RPMI7951 (cell line): ENCODE data around the gene MICALL2. TPM values are rescaled to one million over a fixed set of nuclear protein-coding genes. Genes with fewer than 3 reads are reported as not detected.

Experiments
- DNase-seq: peaks from one replicate; pipeline ENCODE4 v3.0.0-alpha.2; 2012; ENCODE audit warnings: low read depth
- total RNA-seq: library from RNA; depleted of rRNA; stranded (reverse); fragments of >200 nt; shearing (Covaris generic); gene quantifications from 2 replicates; pipeline ENCODE4 v1.2.3, GENCODE V29; 2014

Gene MICALL2
- total RNA-seq, 1 experiment from 2014 or later = 16.0 TPM

- DNase-seq = no peak
Measured at GRCh38 chr7:1468203-1468602, 8.9 kb upstream of the MICALL2 start.

- peak; percentile 63 for DNase-seq
Measured at GRCh38 chr7:1466524-1467271, 7.4 kb upstream of the MICALL2 start.

DNA sequence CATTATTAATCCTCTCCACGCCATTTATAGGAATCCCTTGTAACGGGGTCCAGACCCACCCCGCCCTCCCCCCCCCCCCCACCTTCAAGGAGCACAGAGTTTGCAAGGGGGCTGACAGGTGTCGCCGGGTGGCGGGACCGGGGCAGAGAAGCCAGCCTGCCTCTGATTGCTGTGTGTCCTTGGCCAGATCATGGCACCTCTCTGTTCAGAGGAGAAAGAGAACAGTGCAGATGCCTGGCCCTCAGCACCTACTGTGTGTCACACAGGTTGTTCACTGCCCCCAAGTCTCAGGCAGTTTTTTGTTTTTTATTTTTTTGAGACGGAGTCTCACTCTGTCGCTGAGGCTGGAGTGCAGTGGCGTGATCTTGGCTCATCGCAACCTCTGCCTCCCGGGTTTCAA, 5.4 kb upstream of the MICALL2 start:
- no peak for DNase-seq

DNA sequence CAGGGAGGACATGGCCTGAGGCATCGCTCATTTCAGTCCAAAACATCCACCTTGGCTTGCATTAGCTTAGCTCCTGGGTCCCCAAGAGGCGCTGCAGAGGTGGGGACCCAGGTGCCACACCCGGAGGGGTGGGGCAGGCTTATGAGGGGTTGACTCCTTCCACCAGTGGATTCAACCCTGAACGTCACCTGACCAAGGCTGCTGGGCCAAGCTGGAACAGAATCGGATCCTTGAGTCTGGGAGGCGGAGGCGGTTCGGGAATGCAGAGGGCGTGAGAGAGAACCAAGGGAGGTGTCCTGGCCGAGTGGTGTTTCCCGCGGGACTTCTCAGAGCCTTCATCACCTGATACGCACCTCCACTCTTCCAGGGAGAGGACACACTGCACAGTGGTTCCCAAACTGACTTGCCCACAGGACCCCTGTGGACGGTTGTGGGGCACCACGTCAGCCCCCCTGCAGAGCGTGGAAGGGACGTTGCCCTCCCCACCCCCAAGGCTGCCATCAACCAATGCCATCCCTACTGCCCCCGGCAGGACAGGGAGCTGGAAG, 4.5 kb upstream of the MICALL2 start:
- DNase-seq = no peak

- DNase-seq = no peak
Measured at GRCh38 chr7:1461646-1462375, 2.5 kb upstream of the MICALL2 start.

DNA sequence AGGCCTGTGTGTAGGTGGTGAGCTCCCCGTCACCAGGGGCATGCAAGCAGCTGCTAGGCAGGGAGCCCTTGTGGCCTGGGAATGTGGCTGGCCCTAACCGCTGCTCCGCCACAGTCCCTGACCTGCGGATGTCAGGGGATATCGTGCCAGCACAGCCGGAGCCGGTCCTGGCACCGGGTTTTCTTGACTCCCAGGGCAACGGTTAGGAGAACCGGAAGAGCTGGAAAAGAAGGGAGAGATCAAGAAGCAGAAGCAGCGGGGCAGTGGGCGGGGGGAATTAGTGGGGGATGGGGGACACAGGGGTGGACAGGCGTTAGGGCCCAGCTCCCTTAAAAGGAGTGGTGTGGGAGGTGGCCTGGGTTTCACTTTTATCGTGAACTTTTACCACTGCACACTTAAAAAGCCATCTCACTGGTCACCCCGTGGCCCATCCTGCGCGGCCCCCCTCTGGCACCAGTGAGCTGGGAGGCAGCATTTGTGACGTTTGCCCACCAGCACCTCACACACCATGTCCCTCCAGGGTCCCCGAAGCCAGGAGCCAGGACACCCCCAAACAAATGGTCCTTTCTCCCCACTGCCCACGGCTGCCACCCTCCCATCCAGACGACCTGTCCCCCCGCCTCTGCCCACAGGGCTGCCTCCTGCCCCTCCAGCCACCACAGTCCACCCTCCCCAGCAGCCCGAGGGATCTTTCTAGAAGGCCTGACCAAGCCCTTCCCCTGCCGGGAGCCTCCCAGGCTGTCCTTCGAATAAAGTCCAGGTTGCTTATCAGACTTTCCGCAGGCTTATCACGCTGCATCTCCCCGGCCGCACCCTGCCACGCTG, 1.8 kb upstream of the MICALL2 start:
- DNase-seq = peak; percentile 86

DNA sequence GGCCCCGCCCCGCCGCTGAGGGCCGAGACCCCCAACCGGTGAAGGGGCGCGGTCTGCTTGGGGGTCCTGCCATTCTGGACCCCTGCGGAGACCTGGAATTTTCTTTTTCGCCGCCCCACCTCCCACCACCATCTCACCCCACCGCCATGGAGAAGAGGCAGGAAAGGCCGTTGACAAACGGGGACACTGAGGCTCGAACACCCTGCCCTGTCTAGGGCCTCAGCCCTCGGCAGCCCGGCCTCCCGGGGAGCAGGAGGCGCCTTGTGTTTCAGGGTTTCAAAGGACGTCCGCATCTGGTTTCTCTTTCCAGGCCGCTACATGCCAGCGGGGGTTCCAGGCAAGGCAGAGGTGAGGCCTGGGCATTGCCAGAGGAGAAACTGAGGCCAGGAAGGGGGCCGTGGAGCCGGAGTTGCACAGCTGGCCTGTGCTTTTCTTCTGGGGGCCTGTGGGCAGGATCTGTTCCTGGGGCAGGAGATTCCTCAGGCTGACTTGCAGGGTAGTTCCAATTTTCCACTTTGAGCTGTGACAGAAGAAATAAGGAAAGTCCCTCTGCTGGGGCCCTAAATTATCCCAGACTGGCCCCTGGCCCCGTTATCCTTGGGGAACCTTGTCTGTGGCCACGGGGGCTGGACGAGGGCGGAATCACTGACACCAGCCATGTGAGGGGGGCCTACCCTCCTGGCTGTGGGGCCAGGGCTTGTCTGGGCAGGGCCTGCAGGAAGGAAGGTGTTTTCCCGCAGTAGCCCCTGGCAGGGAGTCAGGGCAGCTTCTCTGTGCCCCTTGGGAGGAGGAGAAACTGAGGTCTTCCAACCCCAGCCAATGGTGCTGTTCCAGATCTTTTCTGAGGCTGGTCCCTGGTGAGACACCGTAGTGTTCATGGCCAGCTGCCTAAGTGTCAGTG, 900 bp upstream of the MICALL2 start:
- peak; percentile 26 for DNase-seq

DNA sequence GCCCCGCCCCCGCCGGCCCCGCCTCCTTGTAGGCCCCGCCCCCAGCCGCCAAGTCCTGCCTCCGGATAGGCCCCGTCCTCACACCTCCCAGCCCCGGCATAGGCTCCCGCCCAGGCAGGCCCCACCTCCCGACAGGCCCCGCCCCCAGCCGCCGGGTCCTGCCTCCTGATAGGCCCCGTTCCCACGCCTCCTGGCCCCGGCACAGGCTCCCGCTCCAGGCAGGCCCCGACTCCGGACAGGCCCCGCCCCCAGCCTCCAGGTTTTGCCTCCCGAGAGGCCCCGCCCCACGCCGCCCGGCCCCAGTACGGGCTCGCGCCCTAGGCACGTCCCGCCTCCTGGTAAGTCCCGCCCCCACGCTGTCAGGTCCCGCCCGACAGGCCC, 232 bp upstream of the MICALL2 start:
- DNase-seq = peak; percentile 99

DNA sequence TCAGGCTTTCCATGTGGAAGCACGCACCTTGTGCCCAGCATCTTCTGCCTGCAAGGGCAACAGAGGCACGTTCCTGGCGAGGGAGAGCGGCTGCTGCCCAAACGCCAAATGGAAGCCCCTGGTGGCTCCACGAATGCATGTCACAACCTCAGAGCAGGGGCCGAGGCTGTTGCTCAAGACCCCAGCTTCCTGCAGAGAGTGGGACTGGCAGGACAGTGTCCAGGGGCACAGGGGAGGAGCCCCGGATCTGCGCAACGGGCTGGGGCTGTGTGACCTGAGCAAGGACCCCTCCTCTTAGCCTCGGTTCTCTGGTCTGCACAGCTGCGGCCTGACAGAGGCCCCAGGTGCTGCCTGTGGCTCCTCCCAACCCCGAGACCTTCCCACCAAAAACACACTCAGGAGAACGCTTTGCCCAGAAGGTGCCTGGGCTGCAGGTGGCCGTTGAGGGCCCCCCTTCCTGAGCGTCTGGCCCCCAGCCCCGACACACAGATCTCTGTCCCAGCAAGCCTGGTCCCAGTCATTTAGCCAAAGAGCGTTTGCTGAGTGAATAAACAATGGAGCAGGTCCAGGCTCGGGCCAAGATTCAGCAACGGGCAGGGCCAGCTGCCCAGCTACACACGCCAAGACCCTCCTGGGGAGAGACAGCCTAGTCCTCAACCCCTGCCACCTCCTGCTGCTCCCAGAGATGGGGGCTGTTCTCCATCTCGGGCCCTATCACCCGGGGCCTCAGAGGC, 1.2 kb downstream of the MICALL2 start:
- DNase-seq = no peak

- DNase-seq = no peak
Measured at GRCh38 chr7:1457059-1457948, 2.0 kb downstream of the MICALL2 start.

- DNase-seq = no peak
Measured at GRCh38 chr7:1455955-1456354, 3.3 kb downstream of the MICALL2 start.

DNA sequence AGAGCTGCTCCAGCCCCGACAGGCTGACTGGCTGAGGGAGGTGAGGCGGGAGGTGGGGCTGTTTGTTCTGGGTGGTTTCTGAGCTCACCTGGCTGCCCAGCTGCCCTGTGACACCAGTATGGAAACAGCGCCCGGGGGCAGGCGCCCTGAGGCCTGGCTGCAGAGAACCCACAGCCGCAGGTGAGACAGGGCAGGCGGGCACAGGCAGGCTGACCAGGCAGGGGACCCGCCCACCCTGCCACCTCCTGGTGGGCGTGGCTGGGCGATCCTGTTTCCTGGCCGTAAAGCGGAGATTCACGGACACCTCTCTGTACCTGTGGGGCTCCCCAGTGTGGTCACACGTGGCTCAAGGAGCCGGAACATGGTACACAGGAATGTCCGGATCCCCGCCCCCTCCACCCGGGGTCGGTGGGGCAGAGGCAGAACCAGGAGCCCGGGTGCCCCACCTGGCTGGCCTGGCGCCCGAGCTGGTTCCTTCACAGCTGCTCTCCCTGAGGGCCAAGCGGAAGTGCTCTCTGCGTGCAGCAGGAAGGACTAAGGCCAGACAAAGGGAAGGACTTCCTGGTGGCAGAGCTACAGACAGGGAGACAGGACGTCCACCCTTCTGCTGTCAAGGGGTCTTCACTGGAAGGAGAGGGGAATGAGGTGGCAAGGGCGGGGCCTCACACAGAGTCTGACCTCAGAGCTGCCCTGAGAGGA, 3.9 kb downstream of the MICALL2 start:
- no peak for DNase-seq

DNA sequence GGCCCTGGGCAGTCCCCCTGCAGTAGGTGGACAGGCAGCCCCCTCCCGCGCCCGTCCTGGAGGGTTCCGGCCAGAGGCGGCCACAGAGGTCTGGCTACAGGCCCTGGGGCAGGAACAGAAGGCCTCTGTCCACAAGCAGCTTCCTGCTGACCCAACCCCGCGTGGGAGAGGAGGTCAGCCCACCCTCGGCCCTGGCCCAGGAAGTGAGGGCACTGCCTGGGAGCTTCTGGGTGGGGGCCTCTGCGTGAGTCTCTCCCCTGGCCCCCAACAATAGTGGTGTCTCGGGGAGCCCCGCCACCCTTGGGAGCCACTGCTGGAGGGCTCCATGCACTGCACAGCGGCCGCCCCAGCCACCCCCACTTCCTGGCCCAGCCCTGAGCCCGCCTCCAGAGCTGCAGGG, 4.7 kb downstream of the MICALL2 start:
- peak; percentile 71 for DNase-seq

DNA sequence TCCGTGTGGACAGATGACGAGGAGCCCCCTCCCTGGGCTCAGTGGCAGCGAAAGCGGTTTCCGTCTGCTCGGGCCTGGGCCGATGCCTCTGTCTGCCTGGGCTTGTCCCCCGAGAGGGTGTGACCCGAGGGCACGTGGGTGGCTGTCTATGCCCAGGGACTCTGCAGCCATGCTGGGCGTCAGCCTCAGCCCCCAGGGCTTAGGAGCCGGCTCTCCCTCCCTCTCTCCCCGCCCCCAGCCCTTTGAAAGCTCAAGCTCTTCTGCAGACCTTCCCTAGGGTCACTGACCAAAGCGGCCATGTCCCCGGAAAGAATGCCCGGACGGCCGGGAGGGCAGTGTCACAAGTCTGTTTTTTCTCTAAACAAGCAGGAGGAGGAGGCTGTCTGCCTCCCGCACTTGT, 7.1 kb downstream of the MICALL2 start:
- no peak for DNase-seq

GRCh38 chr7:1450987-1451386, 8.3 kb downstream of the MICALL2 start:
- no peak for DNase-seq

DNA sequence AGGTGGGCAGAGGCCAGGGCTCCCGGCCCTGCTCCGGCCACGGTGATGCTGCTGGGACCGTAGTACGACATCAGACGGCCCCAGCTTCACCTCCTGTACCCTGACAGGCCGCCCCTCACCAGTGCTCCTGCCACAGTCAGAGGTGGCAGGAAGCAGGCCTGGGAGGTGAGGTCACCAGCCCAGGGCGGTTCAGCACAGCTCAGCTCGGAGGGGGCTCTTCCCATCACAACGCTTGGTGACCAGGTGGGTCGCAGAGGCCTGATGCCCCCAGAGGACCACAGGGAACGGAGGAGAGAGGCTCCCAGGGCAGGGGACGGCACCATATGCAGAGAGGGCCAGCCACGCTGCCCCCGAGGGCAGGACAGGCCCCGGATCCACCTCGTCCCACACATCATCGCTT, 8.8 kb downstream of the MICALL2 start:
- no peak for DNase-seq

GRCh38 chr7:1449951-1450350, 9.3 kb downstream of the MICALL2 start:
- DNase-seq = no peak

- no peak for DNase-seq
Measured at GRCh38 chr7:1449501-1449900, 9.8 kb downstream of the MICALL2 start.

GRCh38 chr7:1448958-1449357, 10.3 kb downstream of the MICALL2 start:
- DNase-seq = no peak
